C4-2B (cell line): ENCODE measurements around the gene ISCU.

Source experiments
- ZFX ChIP-seq: fragments of 450-650 bp; IDR thresholded peaks from 2 replicates; pipeline ENCODE4 v1.6.1; 2017
- TF ChIP-seq, protein P1 (sequence below): fragments of 450-650 bp; conservative IDR thresholded peaks from 2 replicates; pipeline ENCODE4 v1.5.1; 2017; ENCODE audit warnings: mild to moderate bottlenecking

DNA sequence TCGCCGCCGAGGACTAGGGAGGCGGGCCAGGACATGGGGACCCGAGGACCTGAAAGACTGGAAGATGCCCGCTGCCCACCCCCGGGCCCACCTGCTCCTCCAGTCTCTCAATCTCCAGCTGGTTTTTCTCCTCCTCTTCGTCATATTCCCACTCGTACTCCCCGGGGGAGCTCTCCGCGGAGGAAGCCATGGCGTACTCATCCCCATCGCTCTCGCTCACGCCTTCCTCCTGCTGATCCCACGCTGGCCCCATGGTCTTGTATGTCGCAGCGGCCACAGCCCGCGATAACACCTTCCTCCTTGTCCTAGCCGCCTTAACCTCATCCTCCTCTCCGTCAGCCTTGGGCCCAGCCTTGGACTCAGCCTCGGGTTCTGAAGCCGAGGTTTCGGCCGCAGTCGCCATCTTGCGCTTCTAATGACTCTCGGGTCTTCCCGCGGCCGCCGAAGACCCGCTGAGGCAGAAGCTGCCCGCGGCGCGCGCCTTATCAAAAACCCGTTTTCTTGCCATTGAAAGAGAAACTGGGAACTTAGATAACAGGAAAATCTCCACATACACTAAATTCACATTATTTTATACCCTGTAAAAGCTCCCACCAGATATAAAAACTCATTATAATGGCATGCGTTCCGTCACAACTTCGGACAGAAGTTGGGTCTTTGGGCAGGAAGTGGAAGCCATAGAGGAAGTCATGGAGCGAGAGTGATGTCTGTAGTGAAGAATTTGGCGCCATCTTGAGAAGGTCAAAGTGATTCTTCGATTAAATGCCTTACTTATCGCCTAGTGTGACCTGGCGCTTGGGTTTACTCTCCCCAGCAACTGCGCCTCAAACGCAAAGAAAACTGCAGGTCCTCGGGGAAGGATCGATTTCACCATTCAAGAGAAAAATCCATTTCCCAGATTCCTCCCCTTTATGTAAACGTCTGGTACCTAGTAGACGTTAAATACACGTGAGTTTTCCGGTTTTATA is 1.4 kb upstream of the ISCU start, which contains the start of gene SART3:
- TF ChIP-seq, protein P1, sequence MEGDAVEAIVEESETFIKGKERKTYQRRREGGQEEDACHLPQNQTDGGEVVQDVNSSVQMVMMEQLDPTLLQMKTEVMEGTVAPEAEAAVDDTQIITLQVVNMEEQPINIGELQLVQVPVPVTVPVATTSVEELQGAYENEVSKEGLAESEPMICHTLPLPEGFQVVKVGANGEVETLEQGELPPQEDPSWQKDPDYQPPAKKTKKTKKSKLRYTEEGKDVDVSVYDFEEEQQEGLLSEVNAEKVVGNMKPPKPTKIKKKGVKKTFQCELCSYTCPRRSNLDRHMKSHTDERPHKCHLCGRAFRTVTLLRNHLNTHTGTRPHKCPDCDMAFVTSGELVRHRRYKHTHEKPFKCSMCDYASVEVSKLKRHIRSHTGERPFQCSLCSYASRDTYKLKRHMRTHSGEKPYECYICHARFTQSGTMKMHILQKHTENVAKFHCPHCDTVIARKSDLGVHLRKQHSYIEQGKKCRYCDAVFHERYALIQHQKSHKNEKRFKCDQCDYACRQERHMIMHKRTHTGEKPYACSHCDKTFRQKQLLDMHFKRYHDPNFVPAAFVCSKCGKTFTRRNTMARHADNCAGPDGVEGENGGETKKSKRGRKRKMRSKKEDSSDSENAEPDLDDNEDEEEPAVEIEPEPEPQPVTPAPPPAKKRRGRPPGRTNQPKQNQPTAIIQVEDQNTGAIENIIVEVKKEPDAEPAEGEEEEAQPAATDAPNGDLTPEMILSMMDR, result no peak
- no peak; the same call in 1 of the 2 replicates for TF ChIP-seq ZFX
